K562 (cell line): ENCODE measurements around the gene ZKSCAN8. TPM values are rescaled to one million over a fixed set of nuclear protein-coding genes. Genes with fewer than 3 reads are reported as not detected.
A peak's percentile ranks its signal among the peaks of the same experiment; 100 is the strongest.

Experiments
- ADNP ChIP-seq: fragments of 200-800 bp; sonication (Bioruptor generic); IDR thresholded peaks from 2 replicates; pipeline ENCODE4 v1.6.1; 2016; ENCODE audit warnings: missing genetic modification characterization, missing compliant biosample characterization
- ARID3B ChIP-seq: fragments of 250-450 bp; sonication (Bioruptor Pico); IDR thresholded peaks from 2 replicates; pipeline ENCODE4 v1.4.0; 2020; ENCODE audit warnings: borderline replicate concordance
- EZH2 ChIP-seq: IDR thresholded peaks from 2 replicates; pipeline ENCODE4 v1.6.1; 2012; ENCODE audit warnings: low read depth, mild to moderate bottlenecking, inconsistent platforms, low read length, borderline replicate concordance
- GMEB1 ChIP-seq: fragments of 250-450 bp; sonication (Bioruptor Pico); IDR thresholded peaks from 2 replicates; pipeline ENCODE4 v1.4.0; 2020; ENCODE audit warnings: mild to moderate bottlenecking
- HDAC1 ChIP-seq, 2 experiments: fragments of 450-650 bp; IDR thresholded peaks; 2 replicates each; pipeline ENCODE4 v1.6.1; 2016 to 2017; ENCODE audit warnings: inconsistent platforms in 1 of 2, mild to moderate bottlenecking in 1 of 2, moderate library complexity in 1 of 2
- HMBOX1 ChIP-seq: sonication (generic); IDR thresholded peaks from 2 replicates; pipeline ENCODE4 v1.6.1; 2016
- NFIC ChIP-seq: fragments of 450-650 bp; IDR thresholded peaks from 2 replicates; pipeline ENCODE4 v1.6.1; 2017; ENCODE audit warnings: mild to moderate bottlenecking, inconsistent platforms
- NFYB ChIP-seq: IDR thresholded peaks from 2 replicates; pipeline ENCODE4 v1.6.1; 2011; ENCODE audit warnings: mild to moderate bottlenecking, moderate library complexity; ENCODE audit not compliant: insufficient read length; ENCODE audit errors: extremely low read depth
- NONO ChIP-seq, 2 experiments: fragments of 200-400 bp in 1 of 2; fragments of 450-650 bp in 1 of 2; formaldehyde crosslinking in 1 of 2; IDR thresholded peaks; 2 replicates each; pipeline ENCODE4 v1.6.1; 2017; ENCODE audit warnings: low read depth in 2 of 2, mild to moderate bottlenecking in 2 of 2, moderate library complexity in 2 of 2, low read length in 1 of 2
- PML ChIP-seq: IDR thresholded peaks from 2 replicates; pipeline ENCODE4 v1.6.1; 2012; ENCODE audit warnings: low read length, inconsistent platforms
- RREB1 ChIP-seq: fragments of 250-450 bp; sonication (Bioruptor Pico); IDR thresholded peaks from 2 replicates; pipeline ENCODE4 v1.4.0; 2020
- SIX5 ChIP-seq, 2 experiments: IDR thresholded peaks; 2 replicates each; pipeline ENCODE4 v1.6.1; 2011; ENCODE audit warnings: low read length in 2 of 2, borderline replicate concordance in 1 of 2, low read depth in 1 of 2, mild to moderate bottlenecking in 1 of 2, moderate library complexity in 1 of 2; ENCODE audit not compliant: insufficient read depth in 1 of 2
- TEAD2 ChIP-seq: fragments of 450-650 bp; IDR thresholded peaks from 2 replicates; pipeline ENCODE4 v1.6.1; 2016; ENCODE audit warnings: missing genetic modification characterization, control low read depth, missing compliant biosample characterization
- ZBTB33 ChIP-seq: sonication (generic); formaldehyde crosslinking; IDR thresholded peaks from 2 replicates; pipeline ENCODE4 v1.8.1; 2023; ENCODE audit warnings: mild to moderate bottlenecking, missing genetic modification reagents
- ZNF197 ChIP-seq: fragments of 200-800 bp; sonication (Bioruptor generic); IDR thresholded peaks from 2 replicates; pipeline ENCODE4 v1.6.1; 2016; ENCODE audit warnings: low read depth, missing genetic modification characterization, missing compliant biosample characterization
- polyA plus RNA-seq, 8 experiments: library from polyadenylated mRNA; depleted of rRNA in 4 of 8; stranded (reverse) in 5 of 8; unstranded in 3 of 8; fragments of >200 nt; fragmentation: Nextera tagmentation in 2 of 8; fragmentation: Illumina TruSeq in 1 of 8; extraction: Ambion mirVana in 2 of 8; extraction: Trizol in 1 of 8; gene quantifications; 2 replicates each; pipeline versions ENCODE4 v1.2.1 to v1.2.3, GENCODE V29; 2011 to 2014; ENCODE audit warnings: inconsistent platforms in 1 of 8, missing spikeins in 1 of 8
- total RNA-seq, 7 experiments: library from RNA; depleted of rRNA in 6 of 7; stranded (reverse); fragments of >200 nt in 6 of 7; fragmentation: Illumina TruSeq in 2 of 7; extraction: Trizol in 2 of 7; gene quantifications; 2 replicates each; pipeline versions ENCODE4 v1.2.1 to v1.2.3, GENCODE V29; 2011 to 2021; ENCODE audit warnings: low replicate concordance in 1 of 7

ZKSCAN8 gene
- total and polyA plus RNA-seq, 9 of the 15 experiments (the other 6 are each of a cell fraction or from before 2014, with no cell fraction given), result 3.3 to 37.7 (median 21.7) TPM

- TF ChIP-seq ZBTB33 (CRISPR knock-in tag) (no peak; the same call in 1 of the 2 replicates), HMBOX1 (peak; percentile 56; the same call in 1 of the 2 replicates), ARID3B (CRISPR knock-in tag) (no peak), SIX5 (IDR thresholded peaks at IDR 0.05; ENCODE audit: borderline replicate concordance in 1 of 2, insufficient read depth in 1 of 2, low read depth in 1 of 2, low read length in 2 of 2) (no peak), HDAC1 (IDR thresholded peaks at IDR 0.05) (peak in 1 of 2 experiments; percentile 24; a peak in 1 of 4 replicates), NFYB (no peak), ZNF197 (CRISPR knock-in tag) (no peak), GMEB1 (CRISPR knock-in tag) (0 out of 2 replicates have a peak, but pooled peaks have one; percentile 7), TEAD2 (tag) (0 out of 2 replicates have a peak, but pooled peaks have one; percentile 10), RREB1 (no peak), ADNP (tag) (no peak), PML (no peak), EZH2 (no peak), NONO (IDR thresholded peaks at IDR 0.05; ENCODE audit: low read depth in 2 of 2, low read length in 1 of 2) (no peak), NFIC (no peak)
Measured at GRCh38 chr6:28137505-28137981, 4.1 kb upstream of the ZKSCAN8 start (continued).
